B cell (primary cell): ENCODE measurements around the gene RAB33B. TPM values are rescaled to one million over a fixed set of nuclear protein-coding genes. Genes with fewer than 3 reads are reported as not detected.
"Not testable (repeated sequence)": the region's sequence is repeated elsewhere in the genome, so short reads cannot be mapped to it uniquely, and the experiment has no call there.

Source experiments
- ATAC-seq: fragments of 200-7000 bp; cut with Tn5 transposase; one replicate; pipeline ENCODE4 v1.10.0; 2021; ENCODE audit warnings: low read depth, mild to moderate bottlenecking, moderate number of reproducible peaks, moderate library complexity
- CTCF ChIA-PET: fragments of 350-600 bp; sonication (Branson Sonifier 250); formaldehyde crosslinking; loops from one replicate; lab custom pipeline; 2021; ENCODE audit warnings: antibody characterized with exemption, inconsistent platforms; lab: Charles Lee
- POLR2A ChIA-PET: fragments of 350-600 bp; sonication (Branson Sonifier 250); formaldehyde crosslinking; loops from one replicate; lab custom pipeline; 2021; ENCODE audit warnings: antibody characterized with exemption; lab: Charles Lee
- DNase-seq: peaks from one replicate; pipeline ENCODE4 v3.0.0; 2013
- H2AFZ ChIP-seq: 2 replicates; pipeline ENCODE4 v1.6.1; 2012; ENCODE audit warnings: mild to moderate bottlenecking, low read depth, low read length; ENCODE audit not compliant: insufficient read depth, poor library complexity, severe bottlenecking
- H3K27ac ChIP-seq, 2 donors: 1 replicate in 1 of 2; 2 replicates in 1 of 2; pipeline ENCODE4 v1.5.1; 2012 to 2013; ENCODE audit warnings: low read length in 2 of 2, mild to moderate bottlenecking in 2 of 2, moderate library complexity in 1 of 2
- H3K27me3 ChIP-seq, 4 experiments: fragments of 200-600 bp in 1 of 4; sonication (generic) in 1 of 4; replicated peaks in 1 of 4; 1 replicate in 2 of 4; 2 replicates in 2 of 4; pipeline versions ENCODE4 v1.6.1 to v1.7.0; 2013 to 2016; ENCODE audit warnings: low read length in 3 of 4, mild to moderate bottlenecking in 2 of 4, mixed read lengths in 1 of 4, moderate library complexity in 1 of 4; ENCODE audit not compliant: insufficient read depth in 4 of 4, control insufficient read depth in 3 of 4; ENCODE audit errors: control extremely low read depth in 1 of 4
- H3K36me3 ChIP-seq, 2 experiments: replicated peaks in 1 of 2; 1 replicate in 1 of 2; 2 replicates in 1 of 2; pipeline versions ENCODE4 v1.6.1 to v1.7.1; 2013; ENCODE audit warnings: low read length in 1 of 2; ENCODE audit not compliant: insufficient read depth in 2 of 2, control insufficient read depth in 1 of 2; ENCODE audit errors: control extremely low read depth in 1 of 2, extremely low read depth in 1 of 2
- H3K4me1 ChIP-seq, 2 donors: fragments of 200-600 bp in 1 of 2; sonication (generic) in 1 of 2; 1 replicate in 1 of 2; 2 replicates in 1 of 2; pipeline versions ENCODE4 v1.5.1 to v1.6.1; 2013 to 2017; ENCODE audit warnings: low read length in 2 of 2; ENCODE audit not compliant: control insufficient read depth in 2 of 2, insufficient read depth in 2 of 2
- H3K4me2 ChIP-seq: replicated peaks from 2 replicates; pipeline ENCODE3; 2012; ENCODE audit warnings: mild to moderate bottlenecking, low read depth, low read length; ENCODE audit not compliant: poor library complexity, severe bottlenecking
- H3K4me3 ChIP-seq, 5 experiments: fragments of 200-600 bp in 1 of 5; sonication (generic) in 1 of 5; 1 replicate in 3 of 5; 2 replicates in 2 of 5; pipeline versions ENCODE4 v1.5.1 to v1.7.0; 2011 to 2016; ENCODE audit warnings: low read length in 4 of 5, mild to moderate bottlenecking in 4 of 5, low read depth in 2 of 5, control low read depth in 1 of 5, moderate library complexity in 1 of 5; ENCODE audit not compliant: insufficient read depth in 1 of 5; ENCODE audit errors: control extremely low read depth in 1 of 5, extremely low read depth in 1 of 5
- H3K79me2 ChIP-seq: fragments of 200-600 bp; sonication (generic); one replicate; pipeline ENCODE4 v1.6.0; 2016; ENCODE audit warnings: low read length; ENCODE audit not compliant: control insufficient read depth, insufficient read depth
- H3K9ac ChIP-seq: fragments of 200-600 bp; sonication (generic); 2 replicates; pipeline ENCODE4 v1.6.1; 2017; ENCODE audit warnings: mild to moderate bottlenecking, low read length, moderate library complexity
- H3K9me3 ChIP-seq, 3 donors: one replicate each; pipeline versions ENCODE4 v1.6.1 to v1.7.1; 2013; ENCODE audit warnings: low read length in 2 of 3; ENCODE audit not compliant: control insufficient read depth in 2 of 3, insufficient read depth in 1 of 3; ENCODE audit errors: control extremely low read depth in 1 of 3
- H4K20me1 ChIP-seq: 2 replicates; pipeline ENCODE4 v1.6.0; 2012; ENCODE audit warnings: mild to moderate bottlenecking, low read length; ENCODE audit not compliant: insufficient read depth, control insufficient read depth, poor library complexity, severe bottlenecking
- H3K27ac Mint-ChIP-seq: one replicate; pipeline ENCODE4 v1.8.0; 2021; ENCODE audit warnings: mixed read lengths
- H3K27me3 Mint-ChIP-seq: one replicate; pipeline ENCODE4 v1.8.0; 2021; ENCODE audit warnings: mixed read lengths
- H3K4me1 Mint-ChIP-seq: one replicate; pipeline ENCODE4 v1.8.0; 2021; ENCODE audit warnings: mixed read lengths
- H3K4me3 Mint-ChIP-seq: one replicate; pipeline ENCODE4 v1.8.0; 2021; ENCODE audit warnings: mixed read lengths
- H3K9me3 Mint-ChIP-seq: one replicate; pipeline ENCODE4 v1.8.0; 2022; ENCODE audit warnings: mixed read lengths; ENCODE audit not compliant: insufficient read depth
- CTCF ChIP-seq: fragments of 200-600 bp; IDR thresholded peaks from one replicate; pipeline ENCODE4 v1.8.0; 2022; ENCODE audit warnings: antibody characterized with exemption, mild to moderate bottlenecking
- EZH2 ChIP-seq: IDR thresholded peaks from 2 replicates; pipeline ENCODE4 v1.6.1; 2012; ENCODE audit warnings: borderline replicate concordance, low read depth, mild to moderate bottlenecking, moderate library complexity, low read length; ENCODE audit not compliant: insufficient read depth, poor library complexity, severe bottlenecking
- WGBS: methylation state at CpG from one replicate; pipeline ENCODE4 v1.1.5; 2013; ENCODE audit warnings: missing lambda C conversion rate; ENCODE audit not compliant: insufficient coverage; 5-methylcytosine and 5-hydroxymethylcytosine counted together
- intact Hi-C: fragments of 100-400 bp; cut with micrococcal nuclease; formaldehyde crosslinking; loops from one replicate; pipeline ENCODE4 v1.10.0; 2022
- polyA plus RNA-seq: library from polyadenylated mRNA; depleted of rRNA; stranded (reverse); fragments of >200 nt; gene quantifications from 2 replicates; pipeline ENCODE4 v1.2.3, GENCODE V29; 2012
- total RNA-seq, 2 donors: library from RNA; stranded (reverse); fragments of 120-200 nt in 1 of 2; gene quantifications; 1 replicate in 1 of 2; 2 replicates in 1 of 2; pipeline versions ENCODE4 v1.2.3 to v1.2.4, GENCODE V29; 2013 to 2022

Gene RAB33B
- total and polyA plus RNA-seq, 2 donors (not counting 1 experiment from before 2014, with no cell fraction given), result 13.1 to 18.2 TPM

DNA sequence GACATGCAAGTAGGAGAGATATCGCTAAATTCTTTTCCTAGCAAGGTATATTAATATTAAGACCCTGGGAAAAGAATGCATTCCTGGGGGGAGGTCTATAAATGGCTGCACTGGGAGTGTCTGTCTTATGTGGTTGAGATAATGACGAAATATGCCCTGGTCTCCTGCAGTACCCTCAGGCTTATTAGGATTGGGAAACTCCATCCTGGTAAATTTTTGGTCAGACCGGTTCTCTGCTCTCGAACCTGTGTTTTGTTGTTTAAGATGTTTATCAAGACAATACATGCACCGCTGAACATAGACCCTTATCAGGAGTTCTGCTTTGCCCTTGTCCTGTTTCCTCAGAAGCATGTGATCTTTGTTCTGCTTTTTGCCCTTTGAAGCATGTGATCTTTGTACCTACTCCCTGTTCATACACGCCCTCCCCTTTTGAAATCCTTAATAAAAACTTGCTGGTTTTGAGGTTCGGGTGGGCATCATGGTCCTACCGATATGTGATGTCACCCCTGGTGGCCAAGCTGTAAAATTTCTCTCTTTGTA is 39.2 kb upstream of the RAB33B start:
- DNase-seq, H3K79me2 ChIP-seq, H3K9me3 ChIP-seq, intact Hi-C loops, H3K4me2 ChIP-seq, H3K27me3 ChIP-seq, H3K9me3 Mint-ChIP-seq, POLR2A ChIA-PET, H3K4me3 Mint-ChIP-seq, H3K9ac ChIP-seq, H4K20me1 ChIP-seq, H3K4me3 ChIP-seq, H3K27ac ChIP-seq, H3K36me3 ChIP-seq, H2AFZ ChIP-seq, ATAC-seq, H3K27ac Mint-ChIP-seq, H3K27me3 Mint-ChIP-seq, CTCF ChIA-PET: not testable (repeated sequence)
- peaks cover 12 to 13% of the 10 kb centered on the region in 2 donors for H3K4me1 ChIP-seq
- WGBS, result 61% methylated on average over 4 of the region's 8 CpGs
- H3K4me1 Mint-ChIP-seq, result peaks cover 17% of the 10 kb centered on the region

GRCh38 chr4:139416073-139416673 is 37.7 kb upstream of the RAB33B start:
- peaks cover 13 to 14% of the 10 kb centered on the region in 2 donors for H3K4me1 ChIP-seq
- peak; percentile 87 for TF ChIP-seq CTCF
- no peak for TF ChIP-seq EZH2
- ChIA-PET POLR2A (no interaction called here), CTCF (interaction anchor here (0.6 to 1.9 kb wide), 11 partner anchors 10 to 394 kb away, joined by 3 to 11 read pairs (median 4); no protein-coding TSS in a partner anchor)
- Mint-ChIP-seq H3K9me3 (no peaks in the 10 kb centered on the region), H3K27me3 (no peaks in the 10 kb centered on the region), H3K27ac (no peak overlapping the region), H3K4me3 (no peak overlapping the region), H3K4me1 (peaks cover 20% of the 10 kb centered on the region)
- intact Hi-C loops, result loop anchor here (1.0 kb wide), 3 partner anchors 37 to 235 kb away; no protein-coding TSS in a partner anchor
- DNase-seq (peak; percentile 69), ATAC-seq (peak; percentile 21)
- H3K4me2 ChIP-seq, result no peak overlapping the region
- H2AFZ ChIP-seq, result no peak overlapping the region
- H3K27me3 ChIP-seq, result no peaks in the 10 kb centered on the region
- H3K27ac ChIP-seq, result no peak overlapping the region
- no peaks in the 10 kb centered on the region for H3K79me2 ChIP-seq
- peaks cover 6% of the 10 kb centered on the region for H4K20me1 ChIP-seq
- H3K4me3 ChIP-seq, result no peak overlapping the region
- no peak overlapping the region for H3K9ac ChIP-seq
- no peaks in the 10 kb centered on the region for H3K36me3 ChIP-seq
- WGBS, result no CpG with 5 or more reads among the region's 2 CpGs
- H3K9me3 ChIP-seq, result peaks cover 0 to 7% (median 0%) of the 10 kb centered on the region in 3 donors
